SU-DHL-6 (cell line): ENCODE measurements around the gene PIK3R1.

Experiments used
- CTCF ChIP-seq: fragments of 200-600 bp; sonication (generic); IDR thresholded peaks from one replicate; pipeline ENCODE4 v1.5.1; 2017; ENCODE audit warnings: antibody characterized with exemption, mild to moderate bottlenecking, low read length, moderate library complexity; ENCODE audit not compliant: insufficient read depth, poor library complexity, severe bottlenecking
- EZH2phosphoT487 ChIP-seq: fragments of 200-600 bp; sonication (generic), shearing (Covaris generic); conservative IDR thresholded peaks from 2 replicates; pipeline ENCODE4 v1.6.1; 2018; ENCODE audit warnings: mild to moderate bottlenecking, antibody characterized with exemption, low read length, moderate library complexity, mixed read lengths

GRCh38 chr5:68318955-68319705 is 103.6 kb downstream of the PIK3R1 start:
- TF ChIP-seq CTCF = no peak
- TF ChIP-seq EZH2phosphoT487 = no peak
